Neural cell (in vitro differentiated cells): ENCODE measurements around the gene HEPACAM. TPM values are rescaled to one million over a fixed set of nuclear protein-coding genes. Genes with fewer than 3 reads are reported as not detected.

Experiments
- H2AFZ ChIP-seq: fragments of 200-600, 300-800 bp; sonication (generic), shearing (Covaris generic); 2 replicates; pipeline ENCODE4 v1.6.0; 2014; ENCODE audit warnings: low read depth, mild to moderate bottlenecking, antibody characterized with exemption, low read length, moderate library complexity
- H3F3A ChIP-seq: fragments of 200-600 bp; shearing (Covaris generic); 2 replicates; pipeline ENCODE4 v1.6.1; 2016; ENCODE audit warnings: mild to moderate bottlenecking, moderate library complexity, mixed read lengths, antibody characterized with exemption, low read length; ENCODE audit not compliant: insufficient read depth, poor library complexity, severe bottlenecking
- H3K27ac ChIP-seq: fragments of 200-600, 300-800 bp; sonication (generic), shearing (Covaris generic); 2 replicates; pipeline ENCODE4 v1.5.1; 2014; ENCODE audit warnings: mild to moderate bottlenecking, low read length, moderate library complexity
- H3K27me3 ChIP-seq: fragments of 300-800, 200-600 bp; sonication (generic), shearing (Covaris generic); 2 replicates; pipeline ENCODE4 v1.6.0; 2014; ENCODE audit warnings: mild to moderate bottlenecking, low read depth, low read length, moderate library complexity; ENCODE audit not compliant: insufficient read depth
- H3K36me3 ChIP-seq: fragments of 300-800, 200-600 bp; sonication (generic), shearing (Covaris generic); 2 replicates; pipeline ENCODE4 v1.5.1; 2014; ENCODE audit warnings: mild to moderate bottlenecking, antibody characterized with exemption, low read length, moderate library complexity; ENCODE audit not compliant: insufficient read depth
- H3K4me2 ChIP-seq: fragments of 300-800, 200-600 bp; sonication (generic), shearing (Covaris generic); 2 replicates; pipeline ENCODE4 v1.6.0; 2014; ENCODE audit warnings: mild to moderate bottlenecking, low read length
- H3K4me3 ChIP-seq: fragments of 300-800, 200-600 bp; sonication (generic), shearing (Covaris generic); 2 replicates; pipeline ENCODE4 v1.5.1; 2014; ENCODE audit warnings: mild to moderate bottlenecking, low read length, moderate library complexity
- H3K79me2 ChIP-seq: fragments of 200-600 bp; shearing (Covaris generic); replicated peaks from 2 replicates; pipeline ENCODE4 v1.6.0; 2014; ENCODE audit warnings: mild to moderate bottlenecking, low read length, moderate library complexity; ENCODE audit not compliant: insufficient read depth
- H3K9ac ChIP-seq: fragments of 300-800, 200-600 bp; sonication (generic), shearing (Covaris generic); 2 replicates; pipeline ENCODE4 v1.6.1; 2016; ENCODE audit warnings: mild to moderate bottlenecking, low read length, mixed read lengths
- H3K9me2 ChIP-seq: fragments of 200-600 bp; shearing (Covaris generic); 2 replicates; pipeline ENCODE4 v1.6.1; 2016; ENCODE audit warnings: mild to moderate bottlenecking, low read length, mixed read lengths; ENCODE audit not compliant: insufficient read depth
- H3K9me3 ChIP-seq: fragments of 200-600, 300-800 bp; sonication (generic), shearing (Covaris generic); 2 replicates; pipeline ENCODE4 v1.6.1; 2016; ENCODE audit warnings: mild to moderate bottlenecking, mixed run types, low read length, moderate library complexity, mixed read lengths
- H4K20me1 ChIP-seq: fragments of 200-600 bp; shearing (Covaris generic); 2 replicates; pipeline ENCODE4 v1.6.1; 2016; ENCODE audit warnings: mild to moderate bottlenecking, mixed run types; ENCODE audit not compliant: insufficient read depth
- CTCF ChIP-seq: fragments of 450-650 bp; IDR thresholded peaks from 2 replicates; pipeline ENCODE4 v1.5.1; 2014; ENCODE audit warnings: antibody characterized with exemption, mild to moderate bottlenecking, moderate library complexity; ENCODE audit not compliant: poor library complexity, severe bottlenecking
- EP300 ChIP-seq: fragments of 450-650 bp; conservative IDR thresholded peaks from 2 replicates; pipeline ENCODE4 v1.6.1; 2014; ENCODE audit warnings: antibody characterized with exemption, mild to moderate bottlenecking, moderate library complexity; ENCODE audit not compliant: poor library complexity, severe bottlenecking
- EZH2 ChIP-seq: fragments of 200-600, 300-800 bp; shearing (Covaris generic), sonication (generic); IDR thresholded peaks from 2 replicates; pipeline ENCODE4 v1.6.1; 2014; ENCODE audit warnings: antibody characterized with exemption, low read length, borderline replicate concordance, mild to moderate bottlenecking; ENCODE audit not compliant: insufficient read depth, poor library complexity, severe bottlenecking
- MXI1 ChIP-seq: fragments of 450-650 bp; conservative IDR thresholded peaks from 2 replicates; pipeline ENCODE4 v1.6.1; 2014; ENCODE audit warnings: antibody characterized with exemption, mild to moderate bottlenecking; ENCODE audit not compliant: poor library complexity, severe bottlenecking
- POLR2AphosphoS5 ChIP-seq: IDR thresholded peaks from 2 replicates; pipeline ENCODE4 v1.6.1; 2012
- RAD21 ChIP-seq: fragments of 450-650 bp; conservative IDR thresholded peaks from 2 replicates; pipeline ENCODE4 v1.6.1; 2014; ENCODE audit warnings: antibody characterized with exemption, mild to moderate bottlenecking, moderate library complexity
- REST ChIP-seq: IDR thresholded peaks from 2 replicates; pipeline ENCODE4 v1.6.1; 2012; ENCODE audit warnings: borderline replicate concordance
- SMC3 ChIP-seq: fragments of 450-650 bp; conservative IDR thresholded peaks from 2 replicates; pipeline ENCODE4 v1.6.1; 2014; ENCODE audit warnings: antibody characterized with exemption, mild to moderate bottlenecking, moderate library complexity; ENCODE audit not compliant: poor library complexity
- TAF1 ChIP-seq: IDR thresholded peaks from 2 replicates; pipeline ENCODE4 v1.6.1; 2012; ENCODE audit warnings: low read depth
- polyA plus RNA-seq: library from polyadenylated mRNA; depleted of rRNA; stranded (reverse); fragments of >200 nt; gene quantifications from 2 replicates; pipeline ENCODE4 v1.2.3, GENCODE V29; 2014

HEPACAM gene
- polyA plus RNA-seq, 1 donor from 2014 or later: not detected

GRCh38 chr11:124983674-124984511, 48.0 kb upstream of the HEPACAM start:
- Histone ChIP-seq H3K9me2 (no peaks in the 10 kb centered on the region), H3K9me3 (no peaks in the 10 kb centered on the region), H3K79me2 (no peaks in the 10 kb centered on the region), H3K9ac (no peak overlapping the region), H2AFZ (no peak overlapping the region), H3K4me3 (no peak overlapping the region), H3F3A (no peaks in the 10 kb centered on the region), H3K27me3 (no peaks in the 10 kb centered on the region), H4K20me1 (no peaks in the 10 kb centered on the region), H3K36me3 (no peaks in the 10 kb centered on the region), H3K27ac (no peak overlapping the region), H3K4me2 (no peak overlapping the region)
- TF ChIP-seq EZH2: no peak
- no peak for TF ChIP-seq SMC3
- TF ChIP-seq EP300: no peak
- no peak for TF ChIP-seq TAF1
- no peak for TF ChIP-seq REST
- no peak for TF ChIP-seq RAD21
- no peak for TF ChIP-seq POLR2AphosphoS5
- TF ChIP-seq MXI1: no peak
- TF ChIP-seq CTCF: no peak

GRCh38 chr11:124982043-124982442, 46.2 kb upstream of the HEPACAM start:
- H3K27ac ChIP-seq: no peak overlapping the region
- no peak overlapping the region for H3K4me2 ChIP-seq
- no peaks in the 10 kb centered on the region for H3K36me3 ChIP-seq
- H3K9me3 ChIP-seq: no peaks in the 10 kb centered on the region
- no peak overlapping the region for H3K4me3 ChIP-seq
- TF ChIP-seq SMC3 (no peak), EP300 (no peak), EZH2 (no peak), REST (no peak), TAF1 (no peak), POLR2AphosphoS5 (no peak), CTCF (no peak), RAD21 (no peak), MXI1 (no peak)
- no peaks in the 10 kb centered on the region for H3K27me3 ChIP-seq
- H3K79me2 ChIP-seq: no peaks in the 10 kb centered on the region
- H3F3A ChIP-seq: no peaks in the 10 kb centered on the region
- no peaks in the 10 kb centered on the region for H3K9me2 ChIP-seq
- no peak overlapping the region for H3K9ac ChIP-seq
- H4K20me1 ChIP-seq: no peaks in the 10 kb centered on the region
- H2AFZ ChIP-seq: no peak overlapping the region
